ENCODE data around the gene NDUFA3.

DNA sequence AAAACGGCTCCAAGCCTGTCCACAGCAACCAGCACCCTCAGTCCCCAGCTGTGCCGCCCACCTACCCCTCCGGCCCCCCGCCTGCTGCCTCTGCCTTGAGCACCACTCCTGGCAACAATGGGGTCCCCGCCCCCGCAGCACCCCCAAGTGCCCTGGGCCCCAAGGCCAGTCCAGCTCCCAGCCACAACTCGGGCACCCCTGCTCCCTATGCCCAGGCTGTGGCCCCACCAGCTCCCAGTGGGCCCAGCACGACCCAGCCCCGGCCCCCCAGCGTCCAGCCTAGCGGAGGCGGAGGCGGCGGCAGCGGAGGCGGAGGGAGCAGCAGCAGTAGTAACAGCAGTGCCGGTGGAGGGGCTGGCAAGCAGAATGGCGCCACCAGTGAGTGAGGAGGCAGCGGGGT lies 45.5 kb downstream of the NDUFA3 start:
- TF ChIP-seq CTCF (IDR thresholded peaks at IDR 0.05) (no peak), EZH2 (IDR thresholded peaks at IDR 0.05; ENCODE audit: borderline replicate concordance, insufficient read depth, low read depth, low read length, poor library complexity, severe bottlenecking) (no peak)
